ENCODE measurements around the gene XRN2. TPM values are rescaled to one million over a fixed set of nuclear protein-coding genes. Genes with fewer than 3 reads are reported as not detected.
"Not testable (repeated sequence)": the region's sequence is repeated elsewhere in the genome, so short reads cannot be mapped to it uniquely, and the experiment has no call there.

Gene XRN2
- total and polyA plus RNA-seq, 12 donors = 12.9 to 89.6 (median 65.5) TPM

- no peak for TF ChIP-seq POLR2A (IDR thresholded peaks at IDR 0.05)
- no peak for TF ChIP-seq CTCF (IDR thresholded peaks at IDR 0.05)
- DNase-seq = no peak
- 84 to 92% (median 88%) methylated on average over 4 of the region's 4 CpGs for WGBS, 4 donors
- Histone ChIP-seq H3K4me3 (no peak overlapping the region), H3K9me3 (replicated peaks in 1 of 3) (no peaks in the 10 kb centered on the region), H3K27me3 (no peaks in the 10 kb centered on the region), H3K4me1 (replicated peaks in 1 of 2) (no peaks in the 10 kb centered on the region), H3K36me3 (replicated peaks in 1 of 2) (no peaks in the 10 kb centered on the region), H3K27ac (no peak overlapping the region)
- intact Hi-C loops (cut with DNase I) = no loop called here
Measured at GRCh38 chr20:21421601-21422236, 118.6 kb downstream of the XRN2 start.

GRCh38 chr20:21423712-21424111, 120.6 kb downstream of the XRN2 start:
- H3K4me1 ChIP-seq (replicated peaks in 1 of 2); H3K27me3 ChIP-seq; H3K9me3 ChIP-seq (replicated peaks in 1 of 3); H3K36me3 ChIP-seq (replicated peaks in 1 of 2); H3K27ac ChIP-seq; intact Hi-C loops (cut with DNase I); H3K4me3 ChIP-seq; DNase-seq: not testable (repeated sequence)
- 72 to 96% (median 85%) methylated on average over 1 of the region's 1 CpG for WGBS, 4 donors

- Histone ChIP-seq H3K4me3 (no peak overlapping the region), H3K27me3 (no peaks in the 10 kb centered on the region), H3K36me3 (replicated peaks in 1 of 2) (no peaks in the 10 kb centered on the region), H3K27ac (no peak overlapping the region), H3K4me1 (replicated peaks in 1 of 2) (no peaks in the 10 kb centered on the region), H3K9me3 (replicated peaks in 1 of 3) (no peaks in the 10 kb centered on the region)
- DNase-seq = no peak
- 67 to 75% (median 71%) methylated on average over 4 of the region's 4 CpGs for WGBS, 4 donors
- intact Hi-C loops (cut with DNase I) = no loop called here
- TF ChIP-seq CTCF (IDR thresholded peaks at IDR 0.05) (no peak), POLR2A (IDR thresholded peaks at IDR 0.05) (no peak)
Measured at GRCh38 chr20:21424846-21425245, 121.7 kb downstream of the XRN2 start.

GRCh38 chr20:21430020-21430419, 126.9 kb downstream of the XRN2 start:
- 44 to 71% (median 64%) methylated on average over 3 of the region's 3 CpGs for WGBS, 4 donors

More at GRCh38 chr20:21430020-21430419, 126.9 kb downstream of the XRN2 start:
- H3K27ac ChIP-seq = no peak overlapping the region
- H3K4me3 ChIP-seq = no peak overlapping the region
- no peak for DNase-seq
- TF ChIP-seq POLR2A (IDR thresholded peaks at IDR 0.05) (no peak), CTCF (IDR thresholded peaks at IDR 0.05) (no peak)
- no peaks in the 10 kb centered on the region for H3K9me3 ChIP-seq (replicated peaks in 1 of 3)
- H3K36me3 ChIP-seq (replicated peaks in 1 of 2) = no peaks in the 10 kb centered on the region
- H3K27me3 ChIP-seq = peaks cover 7% of the 10 kb centered on the region
- H3K4me1 ChIP-seq (replicated peaks in 1 of 2) = no peaks in the 10 kb centered on the region
- intact Hi-C loops (cut with DNase I) = no loop called here

All from adrenal gland (tissue), 12 donors.